ENCODE data around the gene FGB. TPM values are rescaled to one million over a fixed set of nuclear protein-coding genes. Genes with fewer than 3 reads are reported as not detected.
A peak's percentile ranks its signal among the peaks of the same experiment; 100 is the strongest.

FGB gene
- total and polyA plus RNA-seq, 2 of the 13 experiments (the other 11 are each of a cell fraction or from before 2014, with no cell fraction given), result 226 to 784 TPM

GRCh38 chr4:154559494-154560418 lies 3.1 kb upstream of the FGB start (continued):
- TF ChIP-seq ZNF407 (CRISPR knock-in tag; IDR thresholded peaks at IDR 0.05; ENCODE audit: not compliant biosample characterization) (no peak), ZNF678 (CRISPR knock-in tag; IDR thresholded peaks at IDR 0.05) (no peak), EP300 (IDR thresholded peaks at IDR 0.05; ENCODE audit: low read depth in 2 of 2, low read length in 2 of 2) (peak; percentile 47 to 96; a peak in 2 of 4 replicates), EP300 (CRISPR knock-in tag; IDR thresholded peaks at IDR 0.05; ENCODE audit: borderline replicate concordance) (peak; percentile 93), ZNF382 (CRISPR knock-in tag; IDR thresholded peaks at IDR 0.05; ENCODE audit: borderline replicate concordance) (no peak), ZNF646 (CRISPR knock-in tag; IDR thresholded peaks at IDR 0.05) (no peak), SIX4 (CRISPR knock-in tag; IDR thresholded peaks at IDR 0.05) (peak; percentile 85; the same call in 1 of the 2 replicates), ZNF713 (CRISPR knock-in tag; IDR thresholded peaks at IDR 0.05) (no peak), DR1 (CRISPR knock-in tag; IDR thresholded peaks at IDR 0.05) (no peak), ATF2 (CRISPR knock-in tag; IDR thresholded peaks at IDR 0.05) (peak; percentile 94), ARNT (IDR thresholded peaks at IDR 0.05) (no peak), KDM5B (CRISPR knock-in tag; IDR thresholded peaks at IDR 0.05; ENCODE audit: borderline replicate concordance) (no peak)
